SK-N-SH (cell line): Measurements from ENCODE around the gene CHRND. TPM values are rescaled to one million over a fixed set of nuclear protein-coding genes. Genes with fewer than 3 reads are reported as not detected.
A peak's percentile ranks its signal among the peaks of the same experiment; 100 is the strongest.

Experiments used
- CTCF ChIA-PET: fragments of 300-600, 350-600 bp; formaldehyde crosslinking; extraction: SDS; loops from one replicate; lab custom pipeline; 2021; lab: Yijun Ruan, JAX
- POLR2A ChIA-PET: fragments of 350-600 bp; sonication (Branson Sonifier 250); formaldehyde crosslinking; extraction: SDS; loops from one replicate; lab custom pipeline; 2020; ENCODE audit warnings: antibody characterized with exemption, inconsistent platforms; lab: Yijun Ruan, JAX
- DNase-seq: peaks from one replicate; pipeline ENCODE4 v3.0.0; 2012
- H2AFZ ChIP-seq: fragments of 200-600 bp; sonication (generic); 2 replicates; pipeline ENCODE4 v1.8.1; 2016; ENCODE audit warnings: antibody characterized with exemption, mild to moderate bottlenecking, low read depth
- H3F3A ChIP-seq: fragments of 200-600 bp; sonication (generic); replicated peaks from 2 replicates; pipeline ENCODE3; 2016; ENCODE audit warnings: antibody characterized with exemption, mild to moderate bottlenecking; ENCODE audit not compliant: insufficient read depth
- H3K27ac ChIP-seq, 2 experiments: fragments of 200-500 bp in 1 of 2; fragments of 200-600 bp in 1 of 2; sonication (Bioruptor generic) in 1 of 2; sonication (generic), shearing (Covaris generic) in 1 of 2; 2 replicates each; pipeline versions ENCODE4 v1.5.1 to v1.6.1; 2014 to 2016; ENCODE audit warnings: low read depth in 2 of 2, inconsistent platforms in 1 of 2, low read length in 1 of 2, mild to moderate bottlenecking in 1 of 2, mixed read lengths in 1 of 2
- H3K27me3 ChIP-seq: fragments of 200-600 bp; sonication (generic), shearing (Covaris generic); 2 replicates; pipeline ENCODE4 v1.6.1; 2016; ENCODE audit warnings: mixed run types; ENCODE audit not compliant: insufficient read depth
- H3K36me3 ChIP-seq, 2 experiments: fragments of 200-500 bp in 1 of 2; fragments of 200-600 bp in 1 of 2; sonication (Bioruptor generic) in 1 of 2; sonication (generic) in 1 of 2; replicated peaks in 1 of 2; 2 replicates each; pipeline versions ENCODE3 to v1.5.1; 2014 to 2016; ENCODE audit warnings: low read length in 1 of 2, mild to moderate bottlenecking in 1 of 2; ENCODE audit not compliant: insufficient read depth in 2 of 2, control insufficient read depth in 1 of 2
- H3K4me1 ChIP-seq, 2 experiments: fragments of 200-500 bp in 1 of 2; fragments of 200-600 bp in 1 of 2; sonication (Bioruptor generic) in 1 of 2; sonication (generic), shearing (Covaris generic) in 1 of 2; 2 replicates each; pipeline versions ENCODE4 v1.5.1 to v1.6.1; 2014 to 2016; ENCODE audit warnings: low read depth in 1 of 2, low read length in 1 of 2, mixed run types in 1 of 2; ENCODE audit not compliant: insufficient read depth in 2 of 2, control insufficient read depth in 1 of 2
- H3K4me2 ChIP-seq: fragments of 200-600 bp; sonication (generic), shearing (Covaris generic); 2 replicates; pipeline ENCODE4 v1.6.1; 2017; ENCODE audit warnings: mixed run types
- H3K4me3 ChIP-seq, 2 experiments: fragments of 200-500 bp in 1 of 2; fragments of 200-600 bp in 1 of 2; sonication (Bioruptor generic) in 1 of 2; sonication (generic), shearing (Covaris generic) in 1 of 2; 2 replicates each; pipeline versions ENCODE4 v1.5.1 to v1.8.1; 2014 to 2016; ENCODE audit warnings: low read depth in 2 of 2, inconsistent platforms in 1 of 2, low read length in 1 of 2, mild to moderate bottlenecking in 1 of 2, mixed read lengths in 1 of 2, moderate library complexity in 1 of 2
- H3K79me2 ChIP-seq: fragments of 200-600 bp; sonication (generic); 2 replicates; pipeline ENCODE4 v1.8.1; 2017; ENCODE audit warnings: mild to moderate bottlenecking; ENCODE audit not compliant: insufficient read depth
- H3K9ac ChIP-seq: fragments of 200-600 bp; sonication (generic); 2 replicates; pipeline ENCODE4 v1.6.1; 2017; ENCODE audit warnings: mixed run types
- H3K9me2 ChIP-seq: fragments of 200-600 bp; sonication (generic); 2 replicates; pipeline ENCODE4 v1.6.1; 2017; ENCODE audit warnings: mixed run types
- H3K9me3 ChIP-seq: fragments of 200-600 bp; sonication (generic); 2 replicates; pipeline ENCODE4 v1.6.1; 2017; ENCODE audit warnings: mixed run types, mild to moderate bottlenecking, moderate library complexity
- H4K20me1 ChIP-seq: fragments of 200-600 bp; sonication (generic); 2 replicates; pipeline ENCODE4 v1.6.1; 2017; ENCODE audit warnings: mild to moderate bottlenecking, mixed run types; ENCODE audit not compliant: insufficient read depth
- CHD2 ChIP-seq: fragments of 150-350 bp; IDR thresholded peaks from 2 replicates; pipeline ENCODE4 v1.6.1; 2018; ENCODE audit warnings: low read length; ENCODE audit not compliant: partially characterized antibody
- ELF1 ChIP-seq: IDR thresholded peaks from 2 replicates; pipeline ENCODE4 v1.4.0; 2012
- EP300 ChIP-seq, 2 experiments: IDR thresholded peaks; 2 replicates each; pipeline versions ENCODE4 v1.4.0 to v1.6.1; 2012; ENCODE audit warnings: borderline replicate concordance in 1 of 2, low read depth in 1 of 2, low read length in 1 of 2
- EZH2phosphoT487 ChIP-seq: fragments of 200-600 bp; sonication (generic); IDR thresholded peaks from 2 replicates; pipeline ENCODE4 v1.6.1; 2017; ENCODE audit warnings: low read depth, mixed run types, mild to moderate bottlenecking, antibody characterized with exemption, moderate library complexity, borderline replicate concordance
- FOSL2 ChIP-seq: IDR thresholded peaks from 2 replicates; pipeline ENCODE4 v1.4.0; 2012; ENCODE audit warnings: low read depth, mild to moderate bottlenecking, moderate library complexity, borderline replicate concordance
- JUND ChIP-seq: IDR thresholded peaks from 2 replicates; pipeline ENCODE4 v1.4.0; 2012
- MAX ChIP-seq: IDR thresholded peaks from 2 replicates; pipeline ENCODE4 v1.4.0; 2012; ENCODE audit warnings: low read depth
- MXI1 ChIP-seq: IDR thresholded peaks from 2 replicates; pipeline ENCODE4 v1.6.1; 2012; ENCODE audit warnings: mild to moderate bottlenecking, low read depth, low read length, improper control_type of control experiment
- POLR2AphosphoS5 ChIP-seq: IDR thresholded peaks from 2 replicates; pipeline ENCODE4 v1.6.1; 2012; ENCODE audit warnings: low read depth, low read length
- RAD21 ChIP-seq: IDR thresholded peaks from 2 replicates; pipeline ENCODE4 v1.6.1; 2012; ENCODE audit warnings: mild to moderate bottlenecking, low read length
- SIN3A ChIP-seq: IDR thresholded peaks from 2 replicates; pipeline ENCODE4 v1.6.1; 2012; ENCODE audit warnings: low read depth, mild to moderate bottlenecking, low read length, moderate library complexity, borderline replicate concordance
- YY1 ChIP-seq: IDR thresholded peaks from 2 replicates; pipeline ENCODE4 v1.4.0; 2012; ENCODE audit warnings: low read depth, mild to moderate bottlenecking
- ZBTB33 ChIP-seq: IDR thresholded peaks from 2 replicates; pipeline ENCODE4 v1.4.0; 2012; ENCODE audit warnings: low read depth, borderline replicate concordance
- WGBS: methylation state at CpG from one replicate; pipeline ENCODE4 v1.1.6; 2017; ENCODE audit warnings: low lambda C conversion rate; 5-methylcytosine and 5-hydroxymethylcytosine counted together
- polyA plus RNA-seq, 3 experiments: library from polyadenylated mRNA; depleted of rRNA; stranded (reverse); fragments of >200 nt; gene quantifications; 2 replicates each; pipeline ENCODE4 v1.2.3, GENCODE V29; 2012

Gene CHRND
- polyA plus RNA-seq, 1 of the 3 experiments (the other 2 are of a cell fraction), result 0.12 TPM

- TF ChIP-seq EP300 (IDR thresholded peaks at IDR 0.05; ENCODE audit: borderline replicate concordance in 1 of 2, low read depth in 1 of 2, low read length in 1 of 2), result no peak
These were observed 38.4 kb upstream of the CHRND start, which contains the start of gene ECEL1 (continued) for GRCh38 chr2:232487385-232488096.

- Histone ChIP-seq H3K27me3 (peaks cover 18% of the 10 kb centered on the region), H3K4me3 (no peak overlapping the region), H3K9me3 (no peaks in the 10 kb centered on the region), H3K4me1 (peaks cover 0 to 4% of the 10 kb centered on the region in 2 experiments; a peak in 1 of 4 replicates), H3K9ac (no peak overlapping the region), H3K36me3 (no peaks in the 10 kb centered on the region), H2AFZ (no peak overlapping the region), H3F3A (no peaks in the 10 kb centered on the region), H4K20me1 (no peaks in the 10 kb centered on the region), H3K9me2 (no peaks in the 10 kb centered on the region), H3K4me2 (no peak overlapping the region), H3K79me2 (no peaks in the 10 kb centered on the region), H3K27ac (no peak overlapping the region)
- TF ChIP-seq ELF1 (no peak), YY1 (no peak), CHD2 (no peak), JUND (no peak), EZH2phosphoT487 (no peak), POLR2AphosphoS5 (no peak), RAD21 (no peak), ZBTB33 (no peak), MXI1 (no peak), MAX (no peak), FOSL2 (no peak), SIN3A (no peak)
- ChIA-PET POLR2A (no interaction called here), CTCF (interaction anchor here (1.5 kb wide), 1 partner anchor 44 kb away, joined by 3 read pairs; no protein-coding TSS in a partner anchor)
- 93% methylated on average over 6 of the region's 16 CpGs for WGBS
- DNase-seq, result peak; percentile 43
These were observed 37.8 kb upstream of the CHRND start for GRCh38 chr2:232488097-232488711.
